Activated CD4-positive, alpha-beta T cell treated with anti-CD3 and anti-CD28 coated beads, Interleukin-2, amount 10 ng/mL, durations not matched to agents 24 days and 14 days (primary cell): ENCODE measurements around the gene IL4R. TPM values are rescaled to one million over a fixed set of nuclear protein-coding genes. Genes with fewer than 3 reads are reported as not detected.

Experiments
- DNase-seq: peaks from one replicate; pipeline ENCODE4 v3.0.0; 2022
- H3K27ac Mint-ChIP-seq: one replicate; pipeline ENCODE4 v1.8.0; 2022; ENCODE audit warnings: mild to moderate bottlenecking, mixed read lengths
- H3K27me3 Mint-ChIP-seq: one replicate; pipeline ENCODE4 v1.8.0; 2022; ENCODE audit warnings: mixed read lengths
- H3K36me3 Mint-ChIP-seq: one replicate; pipeline ENCODE4 v1.8.0; 2022; ENCODE audit warnings: low read depth, mild to moderate bottlenecking, mixed read lengths
- H3K4me1 Mint-ChIP-seq: one replicate; pipeline ENCODE4 v1.8.0; 2021; ENCODE audit warnings: mixed read lengths
- H3K4me3 Mint-ChIP-seq: one replicate; pipeline ENCODE4 v1.8.0; 2022; ENCODE audit warnings: mild to moderate bottlenecking, moderate library complexity, mixed read lengths
- H3K9me3 Mint-ChIP-seq: one replicate; pipeline ENCODE4 v1.8.0; 2021; ENCODE audit warnings: mixed read lengths
- intact Hi-C: fragments of 100-400 bp; cut with micrococcal nuclease; formaldehyde crosslinking; loops from one replicate; pipeline ENCODE4 v1.15.1; 2023
- total RNA-seq: library from RNA; stranded (reverse); gene quantifications from 2 replicates; pipeline ENCODE4 v1.2.3, GENCODE V29; 2022

IL4R gene
- total RNA-seq, 1 donor from 2014 or later = 375 TPM

DNA sequence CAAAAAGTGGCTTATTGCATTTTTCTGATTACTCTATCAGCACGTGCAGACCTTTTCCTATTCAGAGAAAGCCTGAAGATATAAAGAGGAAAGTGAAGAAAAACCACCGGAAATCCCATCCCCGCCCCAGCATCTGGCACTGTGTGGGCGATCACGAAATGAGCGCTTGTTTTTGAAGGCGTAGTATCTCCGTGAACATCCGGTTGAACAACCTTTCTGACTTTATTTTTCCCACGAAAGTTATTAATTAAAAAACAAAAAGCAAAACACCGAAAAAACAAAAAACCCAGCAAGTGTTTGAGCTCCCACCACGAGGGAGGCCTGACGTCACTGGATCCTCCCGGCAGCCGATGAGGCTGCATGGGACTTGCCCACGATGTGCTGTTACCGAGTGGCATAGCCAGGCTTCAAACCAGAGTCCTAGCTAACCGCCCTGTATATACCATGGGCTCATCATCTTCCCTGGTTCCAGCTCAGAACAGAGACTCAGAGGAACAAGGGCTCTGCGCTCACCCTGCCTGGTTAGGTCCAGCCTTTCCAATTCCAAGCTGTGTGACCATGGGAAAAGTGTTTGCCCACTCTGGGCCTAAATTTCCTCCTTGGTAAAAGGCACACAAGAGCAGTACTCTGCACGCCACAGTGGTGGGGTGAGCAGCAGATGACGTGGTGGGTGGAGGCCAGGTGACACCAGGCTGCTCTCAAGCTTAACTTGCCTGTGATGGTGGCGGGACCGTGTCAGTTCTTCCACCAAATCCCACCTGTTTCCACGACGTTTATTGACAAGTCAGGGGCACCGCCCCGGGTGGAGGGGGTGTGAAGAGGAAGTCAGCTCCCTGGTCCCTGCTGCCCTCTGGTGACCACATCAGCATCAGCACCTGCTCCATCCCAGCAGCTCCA lies 53.9 kb downstream of the IL4R start:
- peak overlapping the region; percentile 69 for H3K4me3 Mint-ChIP-seq
- intact Hi-C loops = loop anchor here (1.0 to 2.0 kb wide), 11 partner anchors 35 to 188 kb away; partner anchors contain the start of gene IL21R
- no peaks in the 10 kb centered on the region for H3K27me3 Mint-ChIP-seq
- peaks cover 52% of the 10 kb centered on the region for H3K4me1 Mint-ChIP-seq
- H3K9me3 Mint-ChIP-seq = peaks cover 7% of the 10 kb centered on the region
- peak overlapping the region; percentile 99 for H3K27ac Mint-ChIP-seq
- peak; percentile 94 for DNase-seq
- peaks cover 46% of the 10 kb centered on the region for H3K36me3 Mint-ChIP-seq

DNA sequence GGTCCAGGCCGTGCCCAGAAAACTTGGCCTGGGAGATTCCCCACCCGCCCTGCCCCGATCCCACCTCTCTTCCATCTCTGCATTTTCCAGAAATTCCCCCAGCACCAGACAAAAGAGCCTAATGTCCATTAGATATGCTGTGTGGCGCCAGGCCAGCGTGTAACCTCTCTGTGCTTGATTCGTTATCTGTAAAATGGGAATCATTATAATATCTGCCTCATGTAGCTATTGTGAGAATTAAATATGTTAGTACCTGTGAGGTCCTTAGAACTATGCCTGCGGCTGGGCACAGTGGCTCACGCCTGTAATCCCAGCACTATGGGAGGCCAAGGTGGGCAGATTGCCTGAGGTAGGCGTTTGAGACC lies 54.6 kb downstream of the IL4R start:
- intact Hi-C loops = no loop called here
- peak; percentile 67 for DNase-seq
- Mint-ChIP-seq H3K27me3 (no peaks in the 10 kb centered on the region), H3K36me3 (peaks cover 44% of the 10 kb centered on the region), H3K4me3 (peak overlapping the region; percentile 69), H3K4me1 (peaks cover 52% of the 10 kb centered on the region), H3K27ac (peak overlapping the region; percentile 99), H3K9me3 (peaks cover 7% of the 10 kb centered on the region)

DNA sequence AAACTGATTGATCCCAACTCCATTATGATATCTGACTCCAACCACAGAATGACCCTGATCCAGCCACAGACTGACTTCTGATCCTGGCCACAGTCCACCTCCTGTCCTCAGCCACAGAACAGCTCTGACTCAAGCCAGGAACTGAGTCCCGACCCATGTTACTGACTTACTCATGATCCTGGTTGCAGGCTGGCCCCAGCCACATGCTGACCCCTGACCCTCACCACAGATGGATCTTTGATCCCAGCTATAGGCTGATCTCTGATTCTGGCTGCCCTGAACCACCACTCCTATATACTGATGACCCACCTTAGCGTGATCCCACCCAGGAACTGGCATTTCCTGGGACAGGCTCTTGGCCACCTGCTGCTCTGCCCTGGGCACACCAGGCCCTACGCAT lies 56.0 kb downstream of the IL4R start:
- Mint-ChIP-seq H3K9me3 (peaks cover 7% of the 10 kb centered on the region), H3K27me3 (no peaks in the 10 kb centered on the region), H3K4me3 (peak overlapping the region; percentile 4), H3K4me1 (peaks cover 40% of the 10 kb centered on the region), H3K36me3 (peaks cover 30% of the 10 kb centered on the region), H3K27ac (peak overlapping the region; percentile 88)
- no peak for DNase-seq
- intact Hi-C loops = no loop called here

- Mint-ChIP-seq H3K4me1 (peaks cover 35% of the 10 kb centered on the region), H3K36me3 (peaks cover 25% of the 10 kb centered on the region), H3K9me3 (peaks cover 7% of the 10 kb centered on the region), H3K27me3 (no peaks in the 10 kb centered on the region), H3K4me3 (no peak overlapping the region), H3K27ac (peak overlapping the region; percentile 88)
- DNase-seq = no peak
- intact Hi-C loops = no loop called here
Measured at GRCh38 chr16:27370318-27370717, 56.5 kb downstream of the IL4R start.

DNA sequence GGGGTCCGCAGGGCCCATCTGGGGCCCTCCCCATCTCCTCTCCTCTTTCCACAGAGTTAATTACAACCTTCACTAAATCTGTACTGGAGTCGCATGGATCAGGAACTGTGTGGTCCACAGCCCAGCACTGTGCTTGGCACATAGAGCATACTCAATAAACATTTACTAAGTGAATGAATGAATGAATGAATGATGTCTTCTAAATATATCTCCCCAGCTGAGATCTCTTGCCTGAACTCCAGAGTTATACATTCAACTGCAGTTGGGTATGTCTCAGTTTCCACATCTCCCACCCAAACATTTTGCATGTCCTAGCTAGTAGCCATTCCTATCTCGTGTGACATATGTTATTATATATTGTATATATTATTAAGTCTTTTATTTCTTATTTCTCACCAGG lies 59.5 kb downstream of the IL4R start:
- H3K4me1 Mint-ChIP-seq = peaks cover 26% of the 10 kb centered on the region
- peaks cover 14% of the 10 kb centered on the region for H3K36me3 Mint-ChIP-seq
- intact Hi-C loops = no loop called here
- H3K27me3 Mint-ChIP-seq = no peaks in the 10 kb centered on the region
- H3K9me3 Mint-ChIP-seq = peaks cover 7% of the 10 kb centered on the region
- no peak overlapping the region for H3K4me3 Mint-ChIP-seq
- H3K27ac Mint-ChIP-seq = no peak overlapping the region
- DNase-seq = no peak

DNA sequence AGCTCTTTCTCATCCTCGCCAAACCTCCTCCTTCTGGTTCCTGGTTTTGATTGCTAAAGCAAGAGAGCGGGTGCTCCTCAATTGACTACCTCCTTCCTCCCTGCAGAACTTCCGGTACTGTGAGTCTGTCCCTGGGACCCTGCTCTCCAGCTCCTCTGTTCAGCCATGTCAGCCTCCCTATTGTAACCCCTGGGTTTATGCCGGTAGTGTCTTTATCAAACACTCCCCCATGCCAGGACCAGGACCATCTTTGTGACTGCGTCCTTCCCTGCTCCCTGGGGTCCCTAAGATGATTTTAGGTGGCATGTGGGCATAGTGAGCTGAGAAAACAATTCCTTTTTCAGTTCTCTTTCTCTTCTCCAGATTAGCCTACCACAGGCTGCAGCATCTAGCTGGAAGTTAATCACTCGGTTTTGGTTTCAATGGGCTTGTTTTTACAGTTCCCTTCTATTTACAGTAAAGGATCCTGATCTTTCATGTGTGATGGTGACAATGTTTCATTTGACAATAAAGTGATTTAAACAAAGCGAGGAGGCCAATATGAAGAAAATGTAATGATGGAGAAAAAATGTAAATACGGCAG lies 60.5 kb downstream of the IL4R start:
- no peak overlapping the region for H3K4me3 Mint-ChIP-seq
- H3K4me1 Mint-ChIP-seq = peaks cover 29% of the 10 kb centered on the region
- intact Hi-C loops = loop anchor here (1.0 kb wide), 1 partner anchor 28 kb away; the partner anchor contains the start of gene IL21R
- no peaks in the 10 kb centered on the region for H3K27me3 Mint-ChIP-seq
- H3K27ac Mint-ChIP-seq = no peak overlapping the region
- H3K36me3 Mint-ChIP-seq = peaks cover 14% of the 10 kb centered on the region
- peak; percentile 74 for DNase-seq
- peaks cover 7% of the 10 kb centered on the region for H3K9me3 Mint-ChIP-seq

DNA sequence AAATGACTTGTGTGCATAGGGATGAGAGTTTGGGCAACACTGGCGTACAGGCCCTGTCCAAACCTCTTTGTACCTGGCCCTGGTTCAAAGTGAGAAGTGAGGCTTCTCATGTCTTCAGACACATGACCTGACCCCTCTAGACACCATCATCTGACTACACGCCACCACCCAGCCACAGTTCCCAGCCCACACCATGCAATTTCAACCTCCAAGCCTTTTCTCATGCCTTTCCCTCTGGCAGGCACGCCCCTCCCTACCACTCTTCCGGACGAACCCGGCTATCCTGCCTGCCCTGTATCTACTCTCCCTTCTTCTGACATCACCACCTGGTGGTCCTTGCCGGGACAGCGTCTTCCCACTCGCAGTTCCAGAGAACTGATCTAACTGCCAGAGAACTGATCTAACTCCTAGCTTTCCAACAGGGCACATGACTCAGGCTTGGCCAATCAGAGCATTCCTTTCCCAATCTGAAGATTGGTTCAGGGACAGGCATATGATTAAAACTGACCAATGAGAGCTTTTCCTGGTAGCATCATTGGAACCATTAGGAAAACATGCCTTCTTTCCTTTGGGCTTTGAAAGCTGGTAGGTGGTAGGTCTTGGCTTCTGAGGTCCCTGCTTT lies 61.1 kb downstream of the IL4R start:
- Mint-ChIP-seq H3K27me3 (no peaks in the 10 kb centered on the region), H3K36me3 (peaks cover 9% of the 10 kb centered on the region), H3K4me3 (no peak overlapping the region), H3K9me3 (peaks cover 7% of the 10 kb centered on the region), H3K4me1 (peaks cover 28% of the 10 kb centered on the region), H3K27ac (no peak overlapping the region)
- intact Hi-C loops = loop anchor here (1.0 kb wide), 1 partner anchor 27 kb away; the partner anchor contains the start of gene IL21R
- peak; percentile 77 for DNase-seq

DNA sequence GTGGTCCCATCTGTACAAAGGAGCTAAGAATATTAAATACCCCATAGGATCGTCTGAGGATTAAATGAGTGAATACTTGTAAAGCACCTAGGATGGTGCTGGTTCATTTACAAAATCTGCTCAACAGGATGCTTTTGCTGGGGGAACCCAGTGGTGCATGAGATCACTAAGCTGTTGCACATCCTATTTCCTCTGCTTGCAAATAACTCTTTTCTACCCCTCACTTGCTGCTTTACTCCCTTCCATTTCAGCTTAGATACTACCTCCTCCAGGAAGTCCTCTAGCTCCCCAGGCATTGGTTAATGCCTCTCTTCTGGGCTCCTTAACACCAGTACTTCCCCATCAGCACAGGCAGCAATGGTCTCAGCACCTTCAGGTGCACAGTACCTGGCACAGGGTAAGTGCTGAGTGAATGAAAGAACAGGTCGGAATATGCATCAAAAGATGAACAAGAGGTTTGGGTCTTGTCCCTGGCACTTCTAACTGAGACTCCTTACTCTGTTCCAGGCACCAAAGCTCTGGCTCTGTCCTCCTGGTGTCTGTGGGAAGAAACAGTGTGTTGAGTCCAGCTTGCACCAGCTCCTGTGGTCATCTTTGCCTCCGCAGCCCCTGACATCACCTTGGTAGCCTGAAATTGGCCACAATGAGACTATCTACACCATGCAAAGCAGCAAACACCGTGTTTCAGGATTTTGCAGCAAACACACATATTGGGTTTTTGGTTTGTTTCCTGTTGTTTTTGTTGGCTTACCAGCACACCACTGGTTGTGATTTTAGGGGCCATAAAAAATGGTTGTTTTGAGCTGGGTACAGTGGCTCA lies 64.1 kb downstream of the IL4R start:
- peaks cover 37% of the 10 kb centered on the region for H3K4me1 Mint-ChIP-seq
- peak overlapping the region; percentile 91 for H3K27ac Mint-ChIP-seq
- peak overlapping the region; percentile 64 for H3K4me3 Mint-ChIP-seq
- no peaks in the 10 kb centered on the region for H3K27me3 Mint-ChIP-seq
- no peaks in the 10 kb centered on the region for H3K9me3 Mint-ChIP-seq
- peaks cover 2% of the 10 kb centered on the region for H3K36me3 Mint-ChIP-seq
- intact Hi-C loops = loop anchor here (2.0 kb wide), 1 partner anchor 15 kb away; no protein-coding TSS in a partner anchor
- peak; percentile 81 for DNase-seq

DNA sequence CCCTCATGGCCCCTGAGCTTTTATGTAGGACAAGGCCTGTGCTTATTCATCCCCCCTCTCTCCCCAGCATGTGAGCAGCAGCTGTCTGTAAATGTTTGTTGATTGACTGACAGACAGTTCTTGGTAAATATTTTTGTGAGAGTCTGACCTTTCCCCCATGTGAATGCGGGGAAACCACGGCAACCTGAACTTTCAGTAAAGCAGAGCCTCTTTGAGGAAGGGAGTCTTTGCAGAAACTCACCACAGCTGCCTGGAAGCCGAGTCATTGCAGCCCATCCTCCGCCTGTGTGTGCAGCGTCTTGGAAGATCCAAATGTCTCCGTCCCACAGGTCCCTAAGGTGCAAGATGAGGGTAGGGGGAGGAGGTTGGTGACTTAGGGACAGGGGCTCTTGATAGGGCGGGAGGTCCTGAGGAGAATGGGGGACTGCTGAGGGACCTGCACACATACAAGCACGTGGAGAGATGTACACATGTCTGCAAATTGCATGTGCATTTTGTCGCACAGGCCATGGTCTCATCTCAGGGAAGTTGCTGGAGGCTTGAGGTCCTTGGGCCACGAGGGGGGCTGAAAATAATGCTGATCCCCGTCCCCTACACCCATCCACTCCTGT lies 65.2 kb downstream of the IL4R start:
- H3K4me1 Mint-ChIP-seq = peaks cover 37% of the 10 kb centered on the region
- intact Hi-C loops = loop anchor here (1.0 to 2.0 kb wide), 2 partner anchors 8 to 14 kb away; no protein-coding TSS in a partner anchor
- peak overlapping the region; percentile 91 for H3K27ac Mint-ChIP-seq
- peak overlapping the region; percentile 64 for H3K4me3 Mint-ChIP-seq
- DNase-seq = peak; percentile 83
- H3K36me3 Mint-ChIP-seq = peaks cover 2% of the 10 kb centered on the region
- H3K27me3 Mint-ChIP-seq = no peaks in the 10 kb centered on the region
- H3K9me3 Mint-ChIP-seq = peaks cover under 1% of the 10 kb centered on the region

DNA sequence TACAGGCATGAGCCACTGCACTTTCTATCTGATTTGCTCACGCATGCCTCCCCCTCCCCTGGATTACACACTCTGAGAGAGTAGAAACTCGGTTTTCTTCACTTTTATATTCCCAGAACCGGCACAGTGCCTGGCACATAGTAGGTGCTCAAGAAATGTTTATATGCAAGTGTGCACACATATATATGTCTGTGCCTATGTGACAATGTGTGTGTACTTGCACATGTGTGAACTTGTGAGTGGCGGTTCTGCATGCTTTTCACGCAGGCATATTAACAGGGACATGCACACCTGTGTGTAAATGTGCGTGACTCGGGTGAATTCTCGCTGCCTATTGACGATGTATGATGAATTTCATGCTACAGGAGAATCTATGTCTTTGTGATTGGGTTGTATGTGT lies 66.1 kb downstream of the IL4R start:
- Mint-ChIP-seq H3K4me1 (peaks cover 43% of the 10 kb centered on the region), H3K27me3 (no peaks in the 10 kb centered on the region), H3K36me3 (peaks cover 11% of the 10 kb centered on the region), H3K27ac (peak overlapping the region; percentile 30), H3K9me3 (peaks cover 10% of the 10 kb centered on the region), H3K4me3 (no peak overlapping the region)
- DNase-seq = no peak
- intact Hi-C loops = loop anchor here (1.0 to 2.0 kb wide), 2 partner anchors 7 to 13 kb away; no protein-coding TSS in a partner anchor

- H3K36me3 Mint-ChIP-seq = peaks cover 11% of the 10 kb centered on the region
- intact Hi-C loops = no loop called here
- H3K27ac Mint-ChIP-seq = no peak overlapping the region
- peaks cover 43% of the 10 kb centered on the region for H3K4me1 Mint-ChIP-seq
- H3K4me3 Mint-ChIP-seq = no peak overlapping the region
- H3K27me3 Mint-ChIP-seq = no peaks in the 10 kb centered on the region
- DNase-seq = no peak
- H3K9me3 Mint-ChIP-seq = peaks cover 10% of the 10 kb centered on the region
Measured at GRCh38 chr16:27381236-27381635, 67.5 kb downstream of the IL4R start.

DNA sequence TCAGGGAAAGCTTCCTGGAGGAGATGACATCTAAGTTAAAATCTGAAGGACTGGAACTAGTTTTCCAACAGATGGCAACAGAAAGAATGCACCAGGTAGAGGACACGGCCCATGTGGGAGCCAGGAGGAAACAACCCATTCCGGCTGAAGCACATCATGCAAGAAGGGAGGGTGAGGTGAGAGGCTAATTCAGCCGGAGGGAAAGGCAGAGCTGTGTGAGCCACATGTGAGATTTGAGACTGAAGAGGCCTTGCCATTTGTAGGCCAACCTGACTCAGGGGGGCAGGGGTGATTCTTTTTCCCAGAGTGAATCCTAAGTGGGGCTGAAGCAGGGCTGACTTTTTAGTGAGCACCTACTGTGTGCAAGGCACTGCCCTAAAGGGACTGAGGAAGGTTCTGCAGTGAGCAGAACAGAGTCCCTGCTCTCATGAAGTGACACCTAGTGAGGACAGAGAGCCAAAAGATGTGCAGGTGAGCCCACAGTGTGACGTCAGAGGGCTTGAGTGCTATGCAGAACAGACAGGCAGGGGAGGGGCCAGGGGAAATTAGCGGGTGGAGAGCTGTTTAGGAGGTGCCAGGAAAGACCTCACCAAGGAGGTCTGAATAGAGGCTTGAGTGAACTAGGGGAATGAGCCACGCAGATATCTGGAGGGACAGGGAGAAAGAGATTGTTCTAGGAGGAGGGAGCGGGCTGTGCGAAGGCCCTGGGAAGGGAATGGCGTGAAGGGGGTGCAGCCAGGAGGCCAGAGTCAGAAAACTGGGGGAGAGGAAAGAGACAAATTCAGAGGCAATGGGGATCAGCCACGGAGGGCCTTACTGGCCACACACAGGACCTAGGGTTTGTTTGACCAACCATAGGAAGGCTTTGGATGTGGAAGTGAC lies 68.4 kb downstream of the IL4R start:
- peaks cover 11% of the 10 kb centered on the region for H3K36me3 Mint-ChIP-seq
- DNase-seq = no peak
- peaks cover 10% of the 10 kb centered on the region for H3K9me3 Mint-ChIP-seq
- peaks cover 40% of the 10 kb centered on the region for H3K4me1 Mint-ChIP-seq
- no peak overlapping the region for H3K27ac Mint-ChIP-seq
- no peaks in the 10 kb centered on the region for H3K27me3 Mint-ChIP-seq
- no peak overlapping the region for H3K4me3 Mint-ChIP-seq
- intact Hi-C loops = no loop called here
